Measurements from ENCODE around the gene ALB.

ALB gene

GRCh38 chr4:73408181-73408867, 4.2 kb downstream of the ALB start:
- no peak for DNase-seq (ENCODE audit: low read depth in 2 of 2)

DNA sequence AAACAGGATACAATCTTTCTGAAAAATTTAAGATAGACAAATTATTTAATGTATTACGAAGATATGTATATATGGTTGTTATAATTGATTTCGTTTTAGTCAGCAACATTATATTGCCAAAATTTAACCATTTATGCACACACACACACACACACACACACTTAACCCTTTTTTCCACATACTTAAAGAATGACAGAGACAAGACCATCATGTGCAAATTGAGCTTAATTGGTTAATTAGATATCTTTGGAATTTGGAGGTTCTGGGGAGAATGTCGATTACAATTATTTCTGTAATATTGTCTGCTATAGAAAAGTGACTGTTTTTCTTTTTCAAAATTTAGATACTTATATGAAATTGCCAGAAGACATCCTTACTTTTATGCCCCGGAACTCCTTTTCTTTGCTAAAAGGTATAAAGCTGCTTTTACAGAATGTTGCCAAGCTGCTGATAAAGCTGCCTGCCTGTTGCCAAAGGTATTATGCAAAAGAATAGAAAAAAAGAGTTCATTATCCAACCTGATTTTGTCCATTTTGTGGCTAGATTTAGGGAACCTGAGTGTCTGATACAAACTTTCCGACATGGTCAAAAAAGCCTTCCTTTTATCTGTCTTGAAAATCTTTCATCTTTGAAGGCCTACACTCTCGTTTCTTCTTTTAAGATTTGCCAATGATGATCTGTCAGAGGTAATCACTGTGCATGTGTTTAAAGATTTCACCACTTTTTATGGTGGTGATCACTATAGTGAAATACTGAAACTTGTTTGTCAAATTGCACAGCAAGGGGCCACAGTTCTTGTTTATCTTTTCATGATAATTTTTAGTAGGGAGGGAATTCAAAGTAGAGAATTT, 5.2 kb downstream of the ALB start:
- no peak for DNase-seq (ENCODE audit: low read depth in 2 of 2)

DNA sequence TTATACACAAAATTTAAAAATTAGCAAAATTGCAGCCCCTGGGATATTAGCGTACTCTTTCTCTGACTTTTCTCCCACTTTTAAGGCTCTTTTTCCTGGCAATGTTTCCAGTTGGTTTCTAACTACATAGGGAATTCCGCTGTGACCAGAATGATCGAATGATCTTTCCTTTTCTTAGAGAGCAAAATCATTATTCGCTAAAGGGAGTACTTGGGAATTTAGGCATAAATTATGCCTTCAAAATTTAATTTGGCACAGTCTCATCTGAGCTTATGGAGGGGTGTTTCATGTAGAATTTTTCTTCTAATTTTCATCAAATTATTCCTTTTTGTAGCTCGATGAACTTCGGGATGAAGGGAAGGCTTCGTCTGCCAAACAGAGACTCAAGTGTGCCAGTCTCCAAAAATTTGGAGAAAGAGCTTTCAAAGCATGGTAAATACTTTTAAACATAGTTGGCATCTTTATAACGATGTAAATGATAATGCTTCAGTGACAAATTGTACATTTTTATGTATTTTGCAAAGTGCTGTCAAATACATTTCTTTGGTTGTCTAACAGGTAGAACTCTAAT, 6.0 kb downstream of the ALB start:
- DNase-seq (ENCODE audit: low read depth in 2 of 2), result no peak

DNA sequence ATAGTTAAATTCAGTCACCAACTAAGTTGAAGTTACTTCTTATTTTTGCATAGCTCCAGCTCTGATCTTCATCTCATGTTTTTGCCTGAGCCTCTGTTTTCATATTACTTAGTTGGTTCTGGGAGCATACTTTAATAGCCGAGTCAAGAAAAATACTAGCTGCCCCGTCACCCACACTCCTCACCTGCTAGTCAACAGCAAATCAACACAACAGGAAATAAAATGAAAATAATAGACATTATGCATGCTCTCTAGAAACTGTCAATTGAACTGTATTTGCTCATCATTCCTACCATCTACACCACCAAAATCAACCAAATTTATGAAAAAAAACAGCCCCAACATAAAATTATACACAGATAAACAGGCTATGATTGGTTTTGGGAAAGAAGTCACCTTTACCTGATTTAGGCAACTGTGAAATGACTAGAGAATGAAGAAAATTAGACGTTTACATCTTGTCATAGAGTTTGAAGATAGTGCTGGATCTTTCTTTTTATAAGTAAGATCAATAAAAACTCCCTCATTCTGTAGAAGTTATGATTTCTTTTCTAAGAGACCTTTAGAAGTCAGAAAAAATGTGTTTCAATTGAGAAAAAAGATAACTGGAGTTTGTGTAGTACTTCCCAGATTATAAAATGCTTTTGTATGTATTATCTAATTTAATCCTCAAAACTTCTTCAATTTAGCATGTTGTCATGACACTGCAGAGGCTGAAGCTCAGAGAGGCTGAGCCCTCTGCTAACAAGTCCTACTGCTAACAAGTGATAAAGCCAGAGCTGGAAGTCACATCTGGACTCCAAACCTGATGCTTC, 7.0 kb downstream of the ALB start:
- DNase-seq (ENCODE audit: low read depth in 2 of 2), result no peak

GRCh38 chr4:73411731-73412414, 7.8 kb downstream of the ALB start:
- DNase-seq (ENCODE audit: low read depth in 2 of 2), result no peak

GRCh38 chr4:73413294-73413755, 9.2 kb downstream of the ALB start:
- DNase-seq (ENCODE audit: low read depth in 2 of 2), result no peak

GRCh38 chr4:73414936-73415271, 10.8 kb downstream of the ALB start:
- DNase-seq (ENCODE audit: low read depth in 2 of 2), result no peak

- DNase-seq (ENCODE audit: low read depth in 2 of 2), result no peak
Measured at GRCh38 chr4:73415807-73416238, 11.7 kb downstream of the ALB start.

- DNase-seq (ENCODE audit: low read depth in 2 of 2), result no peak
Measured at GRCh38 chr4:73416423-73417087, 12.5 kb downstream of the ALB start.

GRCh38 chr4:73417342-73417741, 13.3 kb downstream of the ALB start:
- DNase-seq (ENCODE audit: low read depth in 2 of 2), result no peak

DNA sequence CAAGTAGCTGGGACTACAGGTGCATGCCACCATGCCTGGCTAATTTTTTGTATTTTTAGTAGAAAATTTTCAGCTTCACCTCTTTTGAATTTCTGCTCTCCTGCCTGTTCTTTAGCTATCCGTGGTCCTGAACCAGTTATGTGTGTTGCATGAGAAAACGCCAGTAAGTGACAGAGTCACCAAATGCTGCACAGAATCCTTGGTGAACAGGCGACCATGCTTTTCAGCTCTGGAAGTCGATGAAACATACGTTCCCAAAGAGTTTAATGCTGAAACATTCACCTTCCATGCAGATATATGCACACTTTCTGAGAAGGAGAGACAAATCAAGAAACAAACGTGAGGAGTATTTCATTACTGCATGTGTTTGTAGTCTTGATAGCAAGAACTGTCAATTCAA, 13.9 kb downstream of the ALB start:
- no peak for DNase-seq (ENCODE audit: low read depth in 2 of 2)

DNA sequence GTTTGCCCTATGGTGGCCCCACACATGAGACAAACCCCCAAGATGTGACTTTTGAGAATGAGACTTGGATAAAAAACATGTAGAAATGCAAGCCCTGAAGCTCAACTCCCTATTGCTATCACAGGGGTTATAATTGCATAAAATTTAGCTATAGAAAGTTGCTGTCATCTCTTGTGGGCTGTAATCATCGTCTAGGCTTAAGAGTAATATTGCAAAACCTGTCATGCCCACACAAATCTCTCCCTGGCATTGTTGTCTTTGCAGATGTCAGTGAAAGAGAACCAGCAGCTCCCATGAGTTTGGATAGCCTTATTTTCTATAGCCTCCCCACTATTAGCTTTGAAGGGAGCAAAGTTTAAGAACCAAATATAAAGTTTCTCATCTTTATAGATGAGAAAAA, 14.6 kb downstream of the ALB start:
- DNase-seq (ENCODE audit: low read depth in 2 of 2), result no peak

GRCh38 chr4:73419106-73420038, 15.3 kb downstream of the ALB start:
- no peak for DNase-seq (ENCODE audit: low read depth in 2 of 2)

- no peak for DNase-seq (ENCODE audit: low read depth in 2 of 2)
Measured at GRCh38 chr4:73420615-73421014, 16.5 kb downstream of the ALB start.

- DNase-seq (ENCODE audit: low read depth in 2 of 2), result no peak
Measured at GRCh38 chr4:73421708-73422457, 17.8 kb downstream of the ALB start.

DNA sequence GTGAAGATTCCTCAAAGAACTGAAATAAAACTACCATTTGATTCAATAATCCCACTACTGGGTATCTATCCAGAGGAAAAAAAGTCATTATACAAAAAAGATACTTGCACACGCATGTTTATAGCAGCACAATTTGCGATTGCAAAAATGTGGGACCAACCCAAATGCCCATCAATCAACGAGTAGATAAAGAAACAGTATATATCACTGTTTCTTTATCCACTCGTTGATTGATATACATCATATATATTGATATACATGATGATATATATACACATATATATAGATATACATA, 18.3 kb downstream of the ALB start:
- DNase-seq (ENCODE audit: low read depth in 2 of 2), result no peak

GRCh38 chr4:73423184-73423583, 19.1 kb downstream of the ALB start:
- no peak for DNase-seq (ENCODE audit: low read depth in 2 of 2)

DNA sequence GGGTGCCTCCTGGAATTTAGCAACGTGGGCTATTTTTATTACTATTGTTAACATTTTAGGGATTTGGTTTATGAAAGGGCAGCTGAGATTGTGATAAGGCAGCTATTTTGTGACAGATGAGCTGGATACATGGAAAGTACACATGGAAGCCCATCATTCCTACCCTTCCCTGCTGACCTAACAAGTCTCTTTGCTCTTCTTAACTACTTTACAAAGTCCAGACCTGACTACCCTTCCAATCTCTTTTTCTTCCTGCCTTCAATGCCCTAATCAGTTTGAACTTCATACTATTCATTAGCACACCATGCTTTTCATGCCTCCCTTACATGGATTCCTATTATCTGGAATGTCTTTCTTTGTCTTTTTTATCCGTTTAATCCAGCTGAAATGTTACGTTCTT, 22.6 kb downstream of the ALB start:
- DNase-seq (ENCODE audit: low read depth in 2 of 2), result no peak

DNA sequence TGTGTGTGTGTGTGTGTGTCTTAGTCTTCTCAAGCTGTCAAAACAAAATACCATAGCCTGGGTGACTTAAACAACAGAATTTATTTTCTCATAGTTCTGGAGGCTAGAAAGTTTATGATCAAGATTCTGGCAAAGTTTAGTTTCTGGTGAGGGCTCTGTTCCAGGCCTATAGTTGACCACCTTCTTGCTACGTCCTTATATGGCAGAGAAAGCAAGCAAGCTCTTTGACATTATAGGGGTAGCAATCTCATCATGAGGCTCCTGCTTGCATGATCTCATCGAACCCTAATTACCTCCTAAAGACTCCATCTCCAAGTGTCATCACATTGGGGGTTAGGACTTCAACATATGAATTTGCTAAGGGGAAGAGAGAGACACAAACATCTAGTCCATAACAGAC, 25.0 kb downstream of the ALB start:
- no peak for DNase-seq (ENCODE audit: low read depth in 2 of 2)

Measured in fibroblast of skin of left quadriceps (primary cell).